NCI-H2196 (cell line): ENCODE data around the gene MACC1.

Experiments used
- DNase-seq: peaks from one replicate; lab custom pipeline; 2025; ENCODE audit not compliant: unreplicated experiment; lab: John Stamatoyannopoulos, UW

MACC1 gene

DNA sequence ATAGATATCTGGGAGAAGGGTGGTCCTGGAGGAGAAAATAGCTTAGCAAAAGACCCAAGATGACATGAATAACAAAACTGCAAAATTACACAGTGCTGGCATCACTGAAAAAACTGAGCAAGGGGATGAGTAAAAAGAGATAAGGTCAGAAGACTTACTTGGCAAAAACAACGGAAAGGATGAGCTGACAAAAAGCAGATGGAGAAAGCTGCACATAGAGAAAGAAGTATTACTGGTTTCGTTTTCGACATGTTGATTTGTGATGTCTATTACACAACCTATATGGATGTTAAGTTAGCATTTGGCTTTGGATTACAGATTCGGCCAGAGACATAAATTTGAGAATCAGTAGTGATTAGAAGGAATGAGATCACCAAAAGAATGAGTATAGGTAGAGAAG is 132.1 kb downstream of the MACC1 start:
- no peak for DNase-seq
